Esophagus muscularis mucosa (tissue), 4 donors: ENCODE data around the gene CNTN5. TPM values are rescaled to one million over a fixed set of nuclear protein-coding genes. Genes with fewer than 3 reads are reported as not detected.

Experiments
- DNase-seq: peaks from one replicate; pipeline ENCODE4 v3.0.0-alpha.2; 2017; ENCODE audit errors: extremely low spot score
- H3K27ac ChIP-seq, 4 donors: fragments of 200-600 bp; sonication (generic); replicated peaks in 1 of 4; 1 replicate in 3 of 4; 2 replicates in 1 of 4; pipeline ENCODE4 v1.5.1; 2016 to 2019; ENCODE audit warnings: mild to moderate bottlenecking in 1 of 4
- H3K27me3 ChIP-seq, 4 donors: fragments of 200-600 bp; sonication (generic); one replicate each; pipeline versions ENCODE4 v1.5.1 to v1.6.0; 2016 to 2019
- H3K36me3 ChIP-seq, 4 donors: fragments of 200-600 bp; sonication (generic); one replicate each; pipeline ENCODE4 v1.5.1; 2016 to 2019
- H3K4me1 ChIP-seq, 4 donors: fragments of 200-600 bp; sonication (generic); one replicate each; pipeline ENCODE4 v1.5.1; 2016 to 2019
- H3K4me3 ChIP-seq, 4 donors: fragments of 200-600 bp; sonication (generic); 1 replicate in 2 of 4; 2 replicates in 2 of 4; pipeline ENCODE4 v1.5.1; 2016 to 2019; ENCODE audit warnings: mild to moderate bottlenecking in 4 of 4, moderate library complexity in 1 of 4
- H3K9me3 ChIP-seq, 4 donors: fragments of 200-600 bp; sonication (generic); 1 replicate in 3 of 4; 2 replicates in 1 of 4; pipeline ENCODE4 v1.5.1; 2016 to 2019
- CTCF ChIP-seq, 3 experiments: fragments of 200-600 bp in 2 of 3; fragments of 450-650 bp in 1 of 3; sonication (generic) in 2 of 3; IDR thresholded peaks; one replicate each; pipeline ENCODE4 v1.5.1; 2017 to 2019; ENCODE audit warnings: antibody characterized with exemption in 3 of 3, mild to moderate bottlenecking in 2 of 3, moderate library complexity in 1 of 3
- EP300 ChIP-seq: sonication (generic); formaldehyde crosslinking; IDR thresholded peaks from one replicate; pipeline ENCODE4 v1.6.1; 2017; ENCODE audit warnings: antibody characterized with exemption
- POLR2A ChIP-seq: fragments of 450-650 bp; IDR thresholded peaks from one replicate; pipeline ENCODE4 v1.6.1; 2017; ENCODE audit warnings: antibody characterized with exemption, moderate library complexity, mild to moderate bottlenecking, low read depth
- POLR2AphosphoS5 ChIP-seq, 2 donors: sonication (generic); formaldehyde crosslinking; IDR thresholded peaks; one replicate each; pipeline ENCODE4 v1.6.1; 2017; ENCODE audit warnings: antibody characterized with exemption in 2 of 2
- WGBS: methylation state at CpG from one replicate; pipeline ENCODE4 v1.1.5; 2018; 5-methylcytosine and 5-hydroxymethylcytosine counted together
- intact Hi-C: fragments of 100-400 bp; cut with DNase I; formaldehyde crosslinking; loops from one replicate; pipeline ENCODE4 v1.15.1; 2023
- total RNA-seq, 4 donors: library from RNA; depleted of rRNA; stranded (reverse); fragments of >200 nt; gene quantifications; one replicate each; pipeline versions ENCODE4 v1.1.0 to v1.2.1, GENCODE V29; 2016

CNTN5 gene
- total RNA-seq, 4 donors from 2014 or later = 0.06 TPM; not detected in 3

- Histone ChIP-seq H3K27me3 (no peaks in the 10 kb centered on the region), H3K27ac (no peak overlapping the region), H3K4me3 (no peak overlapping the region), H3K9me3 (no peaks in the 10 kb centered on the region), H3K36me3 (no peaks in the 10 kb centered on the region), H3K4me1 (no peaks in the 10 kb centered on the region)
- intact Hi-C loops = no loop called here
- no peak for DNase-seq
- TF ChIP-seq CTCF (IDR thresholded peaks at IDR 0.05) = no peak
- TF ChIP-seq POLR2AphosphoS5 (IDR thresholded peaks at IDR 0.05) = no peak
- TF ChIP-seq POLR2A = no peak
- no peak for TF ChIP-seq EP300
Measured at GRCh38 chr11:100354736-100355135, 1334.0 kb downstream of the CNTN5 start.

GRCh38 chr11:100356035-100356434 is 1335.3 kb downstream of the CNTN5 start:
- no peaks in the 10 kb centered on the region for H3K27me3 ChIP-seq
- no peak for DNase-seq
- TF ChIP-seq POLR2A (no peak), CTCF (IDR thresholded peaks at IDR 0.05) (no peak), EP300 (no peak), POLR2AphosphoS5 (IDR thresholded peaks at IDR 0.05) (no peak)
- no peaks in the 10 kb centered on the region for H3K36me3 ChIP-seq
- intact Hi-C loops = no loop called here
- H3K9me3 ChIP-seq = no peaks in the 10 kb centered on the region
- no peak overlapping the region for H3K27ac ChIP-seq
- 69% methylated on average over 4 of the region's 4 CpGs for WGBS
- no peaks in the 10 kb centered on the region for H3K4me1 ChIP-seq
- H3K4me3 ChIP-seq = no peak overlapping the region

GRCh38 chr11:100359281-100359680 is 1338.5 kb downstream of the CNTN5 start:
- H3K27ac ChIP-seq = no peak overlapping the region
- DNase-seq = no peak
- no peak for TF ChIP-seq EP300
- no peak for TF ChIP-seq POLR2A
- TF ChIP-seq CTCF (IDR thresholded peaks at IDR 0.05) = no peak
- no peak for TF ChIP-seq POLR2AphosphoS5 (IDR thresholded peaks at IDR 0.05)
- WGBS = 67% methylated on average over 4 of the region's 4 CpGs
- H3K9me3 ChIP-seq = no peaks in the 10 kb centered on the region
- no peaks in the 10 kb centered on the region for H3K4me1 ChIP-seq
- no peak overlapping the region for H3K4me3 ChIP-seq
- no peaks in the 10 kb centered on the region for H3K27me3 ChIP-seq
- intact Hi-C loops = no loop called here
- H3K36me3 ChIP-seq = no peaks in the 10 kb centered on the region

GRCh38 chr11:100367892-100368291 is 1347.1 kb downstream of the CNTN5 start:
- Histone ChIP-seq H3K9me3 (peaks cover 0 to 7% (median 2%) of the 10 kb centered on the region in 4 donors), H3K27me3 (no peaks in the 10 kb centered on the region), H3K27ac (no peak overlapping the region), H3K4me3 (no peak overlapping the region), H3K4me1 (no peaks in the 10 kb centered on the region), H3K36me3 (no peaks in the 10 kb centered on the region)
- DNase-seq = no peak
- TF ChIP-seq POLR2A = no peak
- TF ChIP-seq EP300 = no peak
- TF ChIP-seq CTCF (IDR thresholded peaks at IDR 0.05) = no peak
- no peak for TF ChIP-seq POLR2AphosphoS5 (IDR thresholded peaks at IDR 0.05)
- intact Hi-C loops = no loop called here

- DNase-seq = no peak
- TF ChIP-seq CTCF (IDR thresholded peaks at IDR 0.05) (no peak), POLR2A (no peak), POLR2AphosphoS5 (IDR thresholded peaks at IDR 0.05) (no peak), EP300 (no peak)
- Histone ChIP-seq H3K4me3 (no peak overlapping the region), H3K27me3 (no peaks in the 10 kb centered on the region), H3K9me3 (no peaks in the 10 kb centered on the region), H3K27ac (no peak overlapping the region), H3K36me3 (no peaks in the 10 kb centered on the region), H3K4me1 (no peaks in the 10 kb centered on the region)
- WGBS = 78% methylated on average over 7 of the region's 7 CpGs
- intact Hi-C loops = no loop called here
Measured at GRCh38 chr11:100383357-100383865, 1362.7 kb downstream of the CNTN5 start.
